ENCODE data around the gene CREB3L4.
A peak's percentile ranks its signal among the peaks of the same experiment; 100 is the strongest.
"Not testable (repeated sequence)": the region's sequence is repeated elsewhere in the genome, so short reads cannot be mapped to it uniquely, and the experiment has no call there.

CREB3L4 gene

DNA sequence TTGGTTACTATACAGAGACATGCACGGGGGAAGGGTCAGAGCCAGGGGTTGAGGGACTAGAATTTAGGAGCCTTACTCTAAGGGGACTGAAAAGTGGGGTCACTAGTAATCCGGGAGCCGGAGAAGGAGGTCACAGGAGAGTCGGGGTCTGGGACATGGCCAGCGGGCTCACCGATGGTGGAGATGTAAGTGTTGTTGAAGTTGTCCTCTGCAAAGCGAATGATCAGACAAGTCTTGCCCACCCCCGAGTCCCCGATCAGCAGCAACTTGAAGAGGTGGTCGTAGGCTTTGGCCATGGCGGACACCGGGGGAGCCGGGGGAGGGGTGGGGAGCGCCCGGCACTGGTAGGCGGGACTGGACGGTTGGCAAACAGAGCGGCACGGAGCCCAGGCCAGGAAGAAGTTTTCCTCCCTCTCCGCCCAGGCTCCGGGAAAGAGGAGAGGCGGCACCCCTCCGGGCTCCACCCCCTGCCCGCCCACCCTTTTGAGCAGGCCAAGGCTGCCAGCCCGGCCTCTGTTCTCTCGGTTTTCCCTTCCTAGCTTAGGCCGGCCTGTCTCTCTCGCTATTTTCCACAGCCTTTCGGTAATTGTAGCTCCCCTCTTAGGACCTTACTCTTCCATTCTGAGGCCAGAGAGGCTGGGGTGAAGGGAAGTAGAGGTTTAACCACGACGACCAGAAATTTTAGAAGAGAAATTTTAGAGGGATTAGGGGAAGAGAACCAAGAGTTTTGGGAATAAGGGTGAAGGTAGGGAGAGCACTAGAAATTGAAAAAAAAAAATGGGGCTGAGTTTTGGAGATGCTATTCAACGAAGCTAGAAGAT lies 18.4 kb downstream of the CREB3L4 start, which contains the start of gene RAB13:
Gene RAB13 (minus strand): TSS at position 399 of the 821 bp plus-strand sequence. CDS start 103 bp downstream, at position 296.
- DNase-seq (ENCODE audit: low read depth): no peak

DNA sequence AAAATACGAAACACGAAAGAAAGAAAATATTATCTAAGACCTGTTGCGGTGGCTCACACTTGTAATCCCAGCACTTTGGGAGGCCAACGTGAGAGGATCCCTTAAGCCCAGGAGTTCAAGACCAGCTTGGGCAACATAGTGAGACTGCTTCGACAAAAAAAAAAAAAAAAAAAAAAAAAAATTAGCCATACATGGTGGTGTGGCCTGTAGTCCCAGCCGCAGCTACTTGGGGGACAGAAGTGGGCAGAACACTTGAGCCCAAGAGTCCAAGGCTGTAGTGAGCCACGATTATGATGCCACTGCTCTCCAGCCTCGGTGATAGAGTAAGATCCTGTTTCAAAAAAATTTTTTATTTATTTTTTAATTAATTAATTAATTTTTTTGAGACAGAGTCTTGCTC lies 19.9 kb downstream of the CREB3L4 start:
- no peak for DNase-seq (ENCODE audit: low read depth)

- peak; percentile 70 for DNase-seq (ENCODE audit: low read depth)
Observed at GRCh38 chr1:153990468-153991150, 22.9 kb downstream of the CREB3L4 start, which contains the start of gene RPS27. RPS27 (plus strand) TSS chr1:153990762; CDS start chr1:153990797, 35 bp downstream.

DNA sequence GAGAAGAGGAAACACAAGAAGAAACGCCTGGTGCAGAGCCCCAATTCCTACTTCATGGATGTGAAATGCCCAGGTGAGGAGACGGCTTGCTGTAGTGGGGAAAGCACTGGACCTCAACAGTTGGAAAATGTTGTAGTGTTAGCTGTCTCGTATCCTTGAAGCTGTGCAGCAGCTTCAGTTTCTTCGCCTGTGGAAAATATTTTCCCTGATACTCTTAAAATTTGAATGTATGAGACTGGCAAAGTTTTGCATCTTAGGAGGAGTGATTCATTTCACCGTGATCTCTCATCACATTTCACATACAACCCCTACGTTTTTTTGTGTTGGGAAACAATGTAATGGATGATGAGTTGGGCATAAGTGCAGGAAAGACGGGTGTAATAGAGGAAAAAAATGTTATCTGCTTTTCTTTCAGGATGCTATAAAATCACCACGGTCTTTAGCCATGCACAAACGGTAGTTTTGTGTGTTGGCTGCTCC lies 23.5 kb downstream of the CREB3L4 start:
- no peak for DNase-seq (ENCODE audit: low read depth)

GRCh38 chr1:153991806-153992205 lies 24.1 kb downstream of the CREB3L4 start:
- no peak for DNase-seq (ENCODE audit: low read depth)

DNA sequence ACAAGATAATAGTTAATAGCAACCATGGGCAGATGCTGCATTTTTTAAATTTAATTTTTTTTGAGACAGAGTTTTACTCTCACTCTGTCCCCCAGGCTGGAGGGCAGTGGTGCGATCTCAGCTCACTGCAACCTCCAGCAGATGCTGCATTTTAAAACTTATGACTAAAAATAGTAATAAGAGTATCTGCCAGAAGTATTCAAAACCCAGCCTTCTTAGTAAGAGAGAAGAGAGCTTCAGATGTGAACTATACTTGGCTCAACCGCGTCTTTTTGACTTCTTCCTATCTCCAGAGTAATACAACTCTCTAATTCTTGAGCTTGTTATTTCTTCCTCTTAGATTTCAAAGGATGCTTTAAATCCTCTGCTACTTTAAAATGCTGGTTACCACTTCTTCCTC lies 27.5 kb downstream of the CREB3L4 start:
- no peak for DNase-seq (ENCODE audit: low read depth)

DNA sequence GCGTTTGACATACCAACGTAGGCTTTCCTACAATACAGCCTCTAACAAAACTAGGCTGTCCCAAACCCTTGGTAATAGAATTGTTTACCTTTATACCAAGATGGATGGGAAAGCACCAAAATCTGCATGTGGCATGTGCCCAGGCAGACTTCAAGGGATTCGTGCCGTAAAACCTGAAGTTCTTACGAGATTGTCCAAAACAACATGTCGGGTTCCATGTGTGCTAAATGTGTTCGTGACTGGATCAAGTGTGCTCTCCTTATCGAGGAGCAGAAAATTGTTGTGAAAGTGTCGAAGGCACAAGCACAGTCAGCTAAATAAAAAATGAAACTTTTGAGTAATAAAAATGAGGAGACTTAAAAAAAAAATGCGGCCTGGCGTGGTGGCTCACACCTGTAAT lies 27.9 kb downstream of the CREB3L4 start:
- DNase-seq (ENCODE audit: low read depth): no peak

GRCh38 chr1:153996882-153997281 lies 29.2 kb downstream of the CREB3L4 start:
- DNase-seq (ENCODE audit: low read depth): not testable (repeated sequence)

DNA sequence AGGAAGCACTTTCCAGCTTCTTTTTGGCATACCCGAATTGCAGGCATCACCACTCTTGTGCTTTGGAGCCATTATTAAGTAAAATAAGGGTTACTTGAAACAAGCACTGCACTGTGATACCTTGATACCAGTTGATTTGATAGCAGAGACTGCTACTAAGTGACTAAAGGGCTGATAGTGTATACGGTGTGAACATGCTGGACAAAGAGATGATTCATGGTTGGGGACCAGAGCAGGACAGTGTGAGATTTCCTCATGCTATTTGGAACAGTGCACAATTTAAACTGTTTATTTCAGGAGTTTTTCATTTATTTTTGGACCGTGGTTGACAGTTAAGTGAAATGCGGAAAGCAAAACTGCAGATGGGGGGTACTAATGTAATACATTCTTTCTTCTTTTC lies 32.7 kb downstream of the CREB3L4 start:
- no peak for DNase-seq (ENCODE audit: low read depth)

- DNase-seq (ENCODE audit: low read depth): no peak
Observed at GRCh38 chr1:154006136-154006535, 38.4 kb downstream of the CREB3L4 start.

GRCh38 chr1:154012129-154012528 lies 44.4 kb downstream of the CREB3L4 start:
- no peak for DNase-seq (ENCODE audit: low read depth)

- not testable (repeated sequence) for DNase-seq (ENCODE audit: low read depth)
Observed at GRCh38 chr1:154012543-154012942, 44.8 kb downstream of the CREB3L4 start.

- DNase-seq (ENCODE audit: low read depth): no peak
Observed at GRCh38 chr1:154014154-154014907, 46.6 kb downstream of the CREB3L4 start.

GRCh38 chr1:154019269-154019668 lies 51.6 kb downstream of the CREB3L4 start:
- no peak for DNase-seq (ENCODE audit: low read depth)

- DNase-seq (ENCODE audit: low read depth): no peak
Observed at GRCh38 chr1:154019940-154020339, 52.2 kb downstream of the CREB3L4 start.

Data from stimulated activated CD8-positive, alpha-beta memory T cell treated with anti-CD3 and anti-CD28 coated beads, Interleukin-15, amount 100 ng/mL, for 1 hour (primary cell).